ENCODE data around the gene PLEKHA1. TPM values are rescaled to one million over a fixed set of nuclear protein-coding genes. Genes with fewer than 3 reads are reported as not detected.

The PLEKHA1 gene
- total RNA-seq, 1 experiment from 2014 or later: 30.6 TPM

GRCh38 chr10:122462533-122463465 is 88.3 kb downstream of the PLEKHA1 start:
- H3K4me1 ChIP-seq (ENCODE audit: control insufficient read depth in 1 of 2, insufficient read depth in 2 of 2, low read length in 2 of 2): no peaks in the 10 kb centered on the region
- no peak for DNase-seq (ENCODE audit: low read depth, low spot score)
- no peak overlapping the region for H3K4me2 ChIP-seq (ENCODE audit: low read length)
- H3K4me3 ChIP-seq (replicated peaks in 1 of 2; ENCODE audit: low read depth in 1 of 2, low read length in 2 of 2): no peak overlapping the region
- no peak for ATAC-seq
- H3K9me2 ChIP-seq (ENCODE audit: insufficient read depth): no peaks in the 10 kb centered on the region
- no peaks in the 10 kb centered on the region for H3K9me3 ChIP-seq (ENCODE audit: control insufficient read depth in 1 of 2, insufficient read depth in 1 of 2, low read depth in 1 of 2, low read length in 2 of 2)
- no peaks in the 10 kb centered on the region for H3K36me3 ChIP-seq (ENCODE audit: control insufficient read depth in 1 of 2, insufficient read depth in 2 of 2, low read length in 2 of 2)
- TF ChIP-seq SRF (IDR thresholded peaks at IDR 0.05; ENCODE audit: low read depth): no peak
- no peak for TF ChIP-seq REST (IDR thresholded peaks at IDR 0.05; ENCODE audit: low read depth)
- TF ChIP-seq CEBPB (IDR thresholded peaks at IDR 0.05; ENCODE audit: low read depth): no peak
- no peak for TF ChIP-seq ELF1 (IDR thresholded peaks at IDR 0.05; ENCODE audit: borderline replicate concordance, low read depth)
- TF ChIP-seq YY1 (IDR thresholded peaks at IDR 0.05; ENCODE audit: extremely low read depth, insufficient replicate concordance, low read depth, low read length): no peak
- no peak for TF ChIP-seq ATF3 (IDR thresholded peaks at IDR 0.05)
- no peak for TF ChIP-seq EZH2 (IDR thresholded peaks at IDR 0.05)
- no peak for TF ChIP-seq CTCF (IDR thresholded peaks at IDR 0.05 in 2 of 3, conservative IDR thresholded peaks at IDR 0.05 in 1 of 3; ENCODE audit: borderline replicate concordance in 1 of 3, insufficient read depth in 1 of 3, low read depth in 2 of 3, low read length in 2 of 3)
- TF ChIP-seq SIN3A (IDR thresholded peaks at IDR 0.05; ENCODE audit: low read depth): no peak
- TF ChIP-seq SP1 (IDR thresholded peaks at IDR 0.05; ENCODE audit: low read depth): no peak
- no peak for TF ChIP-seq MAX (IDR thresholded peaks at IDR 0.05)
- TF ChIP-seq ZNF274 (IDR thresholded peaks at IDR 0.05; ENCODE audit: low read depth, low read length): no peak
- no peak for TF ChIP-seq EGR1 (IDR thresholded peaks at IDR 0.05; ENCODE audit: low read depth)
- no peak for TF ChIP-seq CBX3 (IDR thresholded peaks at IDR 0.05; ENCODE audit: low read depth)
- TF ChIP-seq EZH2phosphoT487 (IDR thresholded peaks at IDR 0.05; ENCODE audit: borderline replicate concordance): no peak
- no peak for TF ChIP-seq FOSL1 (IDR thresholded peaks at IDR 0.05; ENCODE audit: low read depth)
- TF ChIP-seq ZFX (IDR thresholded peaks at IDR 0.05): no peak
- no peak for TF ChIP-seq JUND (IDR thresholded peaks at IDR 0.05)
- no peak for TF ChIP-seq POLR2A (IDR thresholded peaks at IDR 0.05; ENCODE audit: borderline replicate concordance, extremely low read depth, insufficient read depth, insufficient read length)
- no peak for TF ChIP-seq ZBTB33 (IDR thresholded peaks at IDR 0.05; ENCODE audit: extremely low read depth, insufficient replicate concordance, low read length)
- peaks cover 32% of the 10 kb centered on the region; the same call in 1 of the 2 replicates for H3K27me3 ChIP-seq (ENCODE audit: insufficient read depth, low read length)
- no peaks in the 10 kb centered on the region for H4K20me1 ChIP-seq (ENCODE audit: insufficient read depth)
- H3K27ac ChIP-seq (ENCODE audit: low read depth, low read length): no peak overlapping the region
- H3K79me2 ChIP-seq (ENCODE audit: insufficient read depth, low read length): no peaks in the 10 kb centered on the region
- intact Hi-C loops (cut with micrococcal nuclease): no loop called here
- ChIA-PET CTCF (no interaction called here), RAD21 (ENCODE audit: low non-redundant PET in 1 of 2, low total read pairs in 2 of 2, uncharacterized antibody in 2 of 2, unreplicated experiment in 2 of 2) (no interaction called here), POLR2A (no interaction called here)
- no TSS peak for BruUV-seq (replicated peaks)
- no peak overlapping the region for H2AFZ ChIP-seq (ENCODE audit: low read depth, low read length, poor library complexity, severe bottlenecking)
- H3K9ac ChIP-seq (ENCODE audit: low read length): no peak overlapping the region
